Breast epithelium (tissue), 3 donors: ENCODE data around the gene ABCA1.

Experiments used
- POLR2A ChIP-seq: fragments of 450-650 bp; IDR thresholded peaks from one replicate; pipeline ENCODE4 v1.6.1; 2016; ENCODE audit warnings: antibody characterized with exemption, mild to moderate bottlenecking, moderate library complexity
- TF ChIP-seq, protein P1 (sequence below), 3 donors: fragments of 450-650 bp; IDR thresholded peaks; one replicate each; pipeline ENCODE4 v1.5.1; 2016 to 2017; ENCODE audit warnings: antibody characterized with exemption in 3 of 3, mild to moderate bottlenecking in 3 of 3, moderate library complexity in 3 of 3

DNA sequence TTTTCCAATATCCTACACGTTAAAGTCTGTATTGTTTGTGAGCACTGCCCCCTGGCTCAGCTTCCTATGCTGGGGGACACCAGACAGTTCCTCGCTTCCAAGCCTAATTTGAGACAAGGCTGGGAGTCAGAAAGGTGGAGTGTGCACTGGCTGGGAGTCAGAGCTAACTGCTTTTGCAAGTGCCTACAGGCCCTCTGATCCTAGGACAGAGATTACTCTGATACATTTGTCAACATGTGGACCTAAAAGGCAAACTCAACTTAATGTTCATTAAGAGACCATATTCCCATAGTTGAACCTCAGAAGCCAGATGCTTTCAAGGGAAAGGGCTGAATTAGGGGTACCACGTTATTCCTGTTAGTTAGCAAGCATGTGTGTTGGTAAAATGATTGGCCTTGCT lies 83.2 kb downstream of the ABCA1 start:
- TF ChIP-seq POLR2A: no peak
- TF ChIP-seq, protein P1, sequence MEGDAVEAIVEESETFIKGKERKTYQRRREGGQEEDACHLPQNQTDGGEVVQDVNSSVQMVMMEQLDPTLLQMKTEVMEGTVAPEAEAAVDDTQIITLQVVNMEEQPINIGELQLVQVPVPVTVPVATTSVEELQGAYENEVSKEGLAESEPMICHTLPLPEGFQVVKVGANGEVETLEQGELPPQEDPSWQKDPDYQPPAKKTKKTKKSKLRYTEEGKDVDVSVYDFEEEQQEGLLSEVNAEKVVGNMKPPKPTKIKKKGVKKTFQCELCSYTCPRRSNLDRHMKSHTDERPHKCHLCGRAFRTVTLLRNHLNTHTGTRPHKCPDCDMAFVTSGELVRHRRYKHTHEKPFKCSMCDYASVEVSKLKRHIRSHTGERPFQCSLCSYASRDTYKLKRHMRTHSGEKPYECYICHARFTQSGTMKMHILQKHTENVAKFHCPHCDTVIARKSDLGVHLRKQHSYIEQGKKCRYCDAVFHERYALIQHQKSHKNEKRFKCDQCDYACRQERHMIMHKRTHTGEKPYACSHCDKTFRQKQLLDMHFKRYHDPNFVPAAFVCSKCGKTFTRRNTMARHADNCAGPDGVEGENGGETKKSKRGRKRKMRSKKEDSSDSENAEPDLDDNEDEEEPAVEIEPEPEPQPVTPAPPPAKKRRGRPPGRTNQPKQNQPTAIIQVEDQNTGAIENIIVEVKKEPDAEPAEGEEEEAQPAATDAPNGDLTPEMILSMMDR (IDR thresholded peaks at IDR 0.05): no peak
